IMR-90 (cell line): ENCODE measurements around the gene PFDN5. TPM values are rescaled to one million over a fixed set of nuclear protein-coding genes. Genes with fewer than 3 reads are reported as not detected.

Experiments used
- ATAC-seq: fragments of 200-7000 bp; cut with Tn5 transposase; 2 replicates; pipeline ENCODE4 v1.9.1; 2020; ENCODE audit warnings: low read depth, mild to moderate bottlenecking, moderate library complexity
- BruUV-seq: library from RNA; stranded (reverse); fragments of 400-500 nt; replicated peaks from 2 replicates; lab custom pipeline; 2021; lab: Mats Ljungman, UMichigan
- CTCF ChIA-PET: fragments of 300-600 bp; formaldehyde crosslinking; extraction: SDS; loops from one replicate; lab custom pipeline; 2021; ENCODE audit warnings: antibody characterized with exemption; lab: Yijun Ruan, JAX
- POLR2A ChIA-PET: fragments of 300-600 bp; sonication (Branson Sonifier 250); formaldehyde crosslinking; loops from one replicate; lab custom pipeline; 2022; ENCODE audit warnings: antibody characterized with exemption; ENCODE audit not compliant: unreplicated experiment; lab: Charles Lee
- DNase-seq: peaks from one replicate; pipeline ENCODE4 v3.0.0; 2013
- H2AFZ ChIP-seq: replicated peaks from 2 replicates; pipeline ENCODE3; 2013; ENCODE audit warnings: low read length, mild to moderate bottlenecking; ENCODE audit not compliant: poor library complexity
- H2AK5ac ChIP-seq: 2 replicates; pipeline ENCODE4 v1.6.1; 2013; ENCODE audit warnings: low read depth, low read length, inconsistent platforms
- H2AK9ac ChIP-seq: replicated peaks from 2 replicates; pipeline ENCODE3; 2013; ENCODE audit warnings: mild to moderate bottlenecking, low read depth, low read length, moderate library complexity; ENCODE audit not compliant: poor library complexity
- H2BK120ac ChIP-seq: 2 replicates; pipeline ENCODE4 v1.6.1; 2013; ENCODE audit warnings: low read depth, low read length, inconsistent platforms
- H2BK15ac ChIP-seq: 3 replicates; pipeline ENCODE4 v1.6.1; 2013; ENCODE audit warnings: low read depth, low read length, inconsistent platforms
- H2BK20ac ChIP-seq: 2 replicates; pipeline ENCODE4 v1.6.1; 2013; ENCODE audit warnings: low read depth, mild to moderate bottlenecking, inconsistent platforms, low read length, moderate library complexity
- H2BK5ac ChIP-seq: 2 replicates; pipeline ENCODE4 v1.6.1; 2013; ENCODE audit warnings: mild to moderate bottlenecking, low read depth, low read length, inconsistent platforms; ENCODE audit not compliant: poor library complexity, severe bottlenecking
- H3K14ac ChIP-seq: replicated peaks from 2 replicates; pipeline ENCODE4 v1.6.1; 2013; ENCODE audit warnings: low read depth, low read length, inconsistent platforms
- H3K18ac ChIP-seq: 2 replicates; pipeline ENCODE4 v1.6.1; 2013; ENCODE audit warnings: low read depth, low read length, control low read depth
- H3K23ac ChIP-seq: 2 replicates; pipeline ENCODE4 v1.6.1; 2013; ENCODE audit warnings: low read depth, low read length, inconsistent platforms
- H3K27ac ChIP-seq: 2 replicates; pipeline ENCODE4 v1.5.1; 2013; ENCODE audit warnings: mild to moderate bottlenecking, control low read depth, low read length; ENCODE audit not compliant: insufficient read depth
- H3K27me3 ChIP-seq: 2 replicates; pipeline ENCODE4 v1.6.1; 2013; ENCODE audit warnings: low read length; ENCODE audit not compliant: control insufficient read depth, insufficient read depth
- H3K36me3 ChIP-seq: 2 replicates; pipeline ENCODE4 v1.6.1; 2013; ENCODE audit warnings: low read length, mixed read lengths; ENCODE audit not compliant: control insufficient read depth, insufficient read depth
- H3K4ac ChIP-seq: 2 replicates; pipeline ENCODE4 v1.6.1; 2013; ENCODE audit warnings: low read depth, low read length, inconsistent platforms
- H3K4me1 ChIP-seq: 2 replicates; pipeline ENCODE4 v1.6.1; 2013; ENCODE audit warnings: low read length, mixed read lengths; ENCODE audit not compliant: control insufficient read depth, insufficient read depth
- H3K4me2 ChIP-seq: 2 replicates; pipeline ENCODE4 v1.6.1; 2013; ENCODE audit warnings: low read depth, mild to moderate bottlenecking, control low read depth, low read length, moderate library complexity
- H3K4me3 ChIP-seq: 2 replicates; pipeline ENCODE4 v1.5.1; 2013; ENCODE audit warnings: low read depth, mild to moderate bottlenecking, control low read depth, low read length, moderate library complexity; ENCODE audit not compliant: insufficient read depth
- H3K56ac ChIP-seq: 2 replicates; pipeline ENCODE4 v1.6.1; 2013; ENCODE audit warnings: low read length, inconsistent platforms; ENCODE audit not compliant: insufficient read depth; ENCODE audit errors: extremely low read depth
- H3K79me1 ChIP-seq, 2 experiments: 2 replicates each; pipeline ENCODE4 v1.6.1; 2013; ENCODE audit warnings: low read length in 2 of 2, inconsistent platforms in 1 of 2, low read depth in 1 of 2
- H3K9ac ChIP-seq: 2 replicates; pipeline ENCODE4 v1.6.1; 2013; ENCODE audit warnings: low read depth, low read length, control low read depth
- H3K9me1 ChIP-seq: 2 replicates; pipeline ENCODE4 v1.6.1; 2013; ENCODE audit warnings: low read length, inconsistent platforms; ENCODE audit not compliant: insufficient read depth
- H3K9me3 ChIP-seq: 2 replicates; pipeline ENCODE4 v1.6.1; 2013; ENCODE audit warnings: low read length; ENCODE audit not compliant: control insufficient read depth, insufficient read depth
- H4K20me1 ChIP-seq: 2 replicates; pipeline ENCODE4 v1.6.1; 2013; ENCODE audit warnings: low read length, inconsistent platforms; ENCODE audit not compliant: insufficient read depth
- H4K5ac ChIP-seq: 2 replicates; pipeline ENCODE4 v1.6.1; 2013; ENCODE audit warnings: mild to moderate bottlenecking, low read depth, low read length, control low read depth
- H4K8ac ChIP-seq, 2 experiments: 2 replicates each; pipeline ENCODE4 v1.6.1; 2013; ENCODE audit warnings: low read depth in 2 of 2, low read length in 2 of 2, control low read depth in 1 of 2, inconsistent platforms in 1 of 2
- H4K91ac ChIP-seq: 2 replicates; pipeline ENCODE4 v1.6.1; 2013; ENCODE audit warnings: low read depth, low read length, inconsistent platforms; ENCODE audit not compliant: insufficient read depth
- BHLHE40 ChIP-seq: fragments of 150-350 bp; IDR thresholded peaks from 2 replicates; pipeline ENCODE4 v1.6.1; 2016; ENCODE audit warnings: mild to moderate bottlenecking, low read depth, low read length
- CEBPB ChIP-seq: IDR thresholded peaks from 2 replicates; pipeline ENCODE4 v1.6.1; 2012; ENCODE audit warnings: low read depth, low read length, improper control_type of control experiment
- WGBS, 2 experiments: methylation state at CpG; one replicate each; pipeline versions ENCODE4 v1.1.5 to v1.1.7; 2013; ENCODE audit warnings: missing lambda C conversion rate in 2 of 2; ENCODE audit not compliant: insufficient read length in 1 of 2; ENCODE audit errors: extremely low coverage in 2 of 2; 5-methylcytosine and 5-hydroxymethylcytosine counted together
- dilution Hi-C: fragments of 300-500 bp; cut with HindIII; formaldehyde crosslinking; loops from one replicate; pipeline ENCODE4 v1.14.3; 2018; ENCODE audit warnings: low sequenced_read_pairs; ENCODE audit not compliant: unreplicated experiment
- in situ Hi-C: fragments of 300-500 bp; cut with MboI; formaldehyde crosslinking; loops from 3 replicates; pipeline ENCODE4 v1.14.3; 2019; ENCODE audit warnings: low sequenced_read_pairs, inconsistent platforms, mixed read lengths
- intact Hi-C: fragments of 100-400 bp; cut with micrococcal nuclease; formaldehyde crosslinking; loops from 2 replicates; pipeline ENCODE4 v1.10.0; 2022
- polyA plus RNA-seq, 3 experiments: library from polyadenylated mRNA; depleted of rRNA; stranded (reverse); fragments of >200 nt; gene quantifications; 2 replicates each; pipeline ENCODE4 v1.2.3, GENCODE V29; 2012; ENCODE audit warnings: low replicate concordance in 1 of 3
- total RNA-seq: library from RNA; depleted of rRNA; stranded (reverse); fragments of >200 nt; gene quantifications from 2 replicates; pipeline ENCODE4 v1.2.3, GENCODE V29; 2012
- TF ChIP-seq, protein P1 (sequence below): fragments of 150-350 bp; IDR thresholded peaks from 2 replicates; pipeline ENCODE4 v1.6.1; 2016; ENCODE audit warnings: low read depth, mild to moderate bottlenecking, low read length, moderate library complexity, borderline replicate concordance

The PFDN5 gene
- total and polyA plus RNA-seq, 2 of the 4 experiments (the other 2 are of a cell fraction), result 1,011 to 1,338 TPM

DNA sequence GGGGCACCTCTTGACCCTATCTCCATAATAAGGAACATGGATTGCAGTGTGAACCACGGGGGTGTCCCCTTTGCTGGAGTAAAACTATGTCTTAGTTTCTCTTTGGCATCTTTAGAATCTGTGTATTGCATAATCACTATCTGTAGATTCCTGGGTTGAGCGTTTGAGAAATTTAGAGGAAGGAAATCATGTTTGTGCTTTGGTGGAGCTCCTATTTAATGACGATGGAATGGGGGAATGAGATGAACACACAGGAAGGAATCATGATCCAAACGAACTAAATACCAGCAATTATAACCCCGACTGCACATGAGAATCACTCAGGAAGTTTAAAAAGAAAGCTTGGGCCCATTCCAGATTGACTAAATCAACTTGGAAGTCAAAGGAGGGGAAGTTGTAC lies 2.8 kb downstream of the PFDN5 start:
- TF ChIP-seq, protein P1, sequence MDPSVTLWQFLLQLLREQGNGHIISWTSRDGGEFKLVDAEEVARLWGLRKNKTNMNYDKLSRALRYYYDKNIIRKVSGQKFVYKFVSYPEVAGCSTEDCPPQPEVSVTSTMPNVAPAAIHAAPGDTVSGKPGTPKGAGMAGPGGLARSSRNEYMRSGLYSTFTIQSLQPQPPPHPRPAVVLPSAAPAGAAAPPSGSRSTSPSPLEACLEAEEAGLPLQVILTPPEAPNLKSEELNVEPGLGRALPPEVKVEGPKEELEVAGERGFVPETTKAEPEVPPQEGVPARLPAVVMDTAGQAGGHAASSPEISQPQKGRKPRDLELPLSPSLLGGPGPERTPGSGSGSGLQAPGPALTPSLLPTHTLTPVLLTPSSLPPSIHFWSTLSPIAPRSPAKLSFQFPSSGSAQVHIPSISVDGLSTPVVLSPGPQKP, result no peak
- peak; percentile 51; the same call in 1 of the 2 replicates for TF ChIP-seq BHLHE40
- peak; percentile 99 for TF ChIP-seq CEBPB
- Histone ChIP-seq H2BK20ac (peak overlapping the region; percentile 77; the same call in 1 of the 2 replicates), H3K4ac (peak overlapping the region; percentile 96; the same call in 1 of the 2 replicates), H3K14ac (peak overlapping the region; percentile 88), H2BK15ac (peak overlapping the region; percentile 91), H2BK5ac (peak overlapping the region; percentile 91), H3K4me2 (peak overlapping the region; percentile 81), H3K27me3 (no peaks in the 10 kb centered on the region), H3K79me1 (peaks cover 20 to 62% of the 10 kb centered on the region in 2 experiments), H2AK5ac (peak overlapping the region; percentile 87; the same call in 1 of the 2 replicates), H3K18ac (peak overlapping the region; percentile 72), H3K9me1 (peaks cover 10% of the 10 kb centered on the region; the same call in 1 of the 2 replicates), H4K91ac (peak overlapping the region; percentile 94), H4K5ac (peak overlapping the region; percentile 76), H2BK120ac (peak overlapping the region; percentile 95), H3K36me3 (peaks cover 11% of the 10 kb centered on the region), H3K56ac (peak overlapping the region; percentile 85), H3K4me3 (no peak overlapping the region), H2AK9ac (peak overlapping the region; percentile 63), H4K8ac (peak overlapping the region; percentile 83 to 90; a peak in 3 of 4 replicates), H4K20me1 (peaks cover 5% of the 10 kb centered on the region; the same call in 1 of the 2 replicates), H3K9ac (peak overlapping the region; percentile 43), H3K23ac (peak overlapping the region; percentile 95), H2AFZ (no peak overlapping the region), H3K27ac (peak overlapping the region; percentile 90), H3K4me1 (peaks cover 19% of the 10 kb centered on the region), H3K9me3 (no peaks in the 10 kb centered on the region)
- peak; percentile 97 for DNase-seq
- intact Hi-C loops (loop anchor here (2.0 to 5.0 kb wide), 4 partner anchors 23 to 246 kb away; partner anchors contain the start of genes AAAS and TNS2), in situ Hi-C loops (no loop called here), dilution Hi-C loops (no loop called here)
- ATAC-seq, result peak; percentile 15
- BruUV-seq, result no TSS peak
- no CpG with 5 or more reads among the region's 5 CpGs for WGBS, 2 experiments
- ChIA-PET CTCF (interaction anchor here (0.7 to 2.1 kb wide), 4 partner anchors 23 to 253 kb away, joined by 3 to 10 read pairs (median 4); partner anchors contain the start of gene AAAS), POLR2A (interaction anchor here (0.6 to 1.5 kb wide), 4 partner anchors 15 to 25 kb away, joined by 3 to 6 read pairs (median 4); partner anchors contain the start of gene AAAS)
